Retina (tissue), 1 donor: ENCODE measurements around the gene THBS4.

Experiments
- DNase-seq: peaks from one replicate; pipeline ENCODE4 v3.0.0-alpha.2; 2016

The THBS4 gene

GRCh38 chr5:80122579-80122978 is 87.4 kb downstream of the THBS4 start:
- DNase-seq = no peak

GRCh38 chr5:80124121-80124918 is 89.2 kb downstream of the THBS4 start:
- no peak for DNase-seq

- DNase-seq = no peak
Measured at GRCh38 chr5:80125022-80125961, 90.1 kb downstream of the THBS4 start.

GRCh38 chr5:80125962-80126480 is 90.9 kb downstream of the THBS4 start:
- no peak for DNase-seq

- DNase-seq = no peak
Measured at GRCh38 chr5:80127116-80127552, 92.0 kb downstream of the THBS4 start.

- DNase-seq = peak; percentile 17
Measured at GRCh38 chr5:80128141-80128540, 93.0 kb downstream of the THBS4 start.

GRCh38 chr5:80129146-80129545 is 94.0 kb downstream of the THBS4 start:
- DNase-seq = no peak
